Measurements from ENCODE around the gene MAGI1. TPM values are rescaled to one million over a fixed set of nuclear protein-coding genes. Genes with fewer than 3 reads are reported as not detected.

The MAGI1 gene
- total RNA-seq, 1 donor from 2014 or later, result 47.1 TPM

GRCh38 chr3:65850261-65850660 is 188.5 kb downstream of the MAGI1 start:
- Histone ChIP-seq H3K9me3 (no peaks in the 10 kb centered on the region), H3K4me1 (peaks cover 7% of the 10 kb centered on the region), H3K36me3 (no peaks in the 10 kb centered on the region), H3K4me3 (no peak overlapping the region), H3K27me3 (no peaks in the 10 kb centered on the region), H3K27ac (no peak overlapping the region)
- intact Hi-C loops (cut with DNase I), result no loop called here
- no peak for TF ChIP-seq POLR2AphosphoS5 (IDR thresholded peaks at IDR 0.05; ENCODE audit: insufficient read depth in 1 of 2, low read depth in 1 of 2)
- TF ChIP-seq CTCF (IDR thresholded peaks at IDR 0.05), result no peak
- no peak for TF ChIP-seq POLR2A (IDR thresholded peaks at IDR 0.05)
- no peak for DNase-seq (ENCODE audit: extremely low spot score in 2 of 2)

- no peaks in the 10 kb centered on the region for H3K27me3 ChIP-seq
- H3K27ac ChIP-seq, result no peak overlapping the region
- H3K9me3 ChIP-seq, result no peaks in the 10 kb centered on the region
- no peak overlapping the region for H3K4me3 ChIP-seq
- TF ChIP-seq POLR2AphosphoS5 (IDR thresholded peaks at IDR 0.05; ENCODE audit: insufficient read depth in 1 of 2, low read depth in 1 of 2) (no peak), POLR2A (IDR thresholded peaks at IDR 0.05) (no peak), CTCF (IDR thresholded peaks at IDR 0.05) (no peak)
- H3K4me1 ChIP-seq, result no peaks in the 10 kb centered on the region
- H3K36me3 ChIP-seq, result no peaks in the 10 kb centered on the region
- intact Hi-C loops (cut with DNase I), result no loop called here
- DNase-seq (ENCODE audit: extremely low spot score in 2 of 2), result no peak
These were observed 190.7 kb downstream of the MAGI1 start for GRCh38 chr3:65848024-65848423.

GRCh38 chr3:65846936-65847335 is 191.8 kb downstream of the MAGI1 start:
- H3K36me3 ChIP-seq, result no peaks in the 10 kb centered on the region
- no peak for TF ChIP-seq POLR2A (IDR thresholded peaks at IDR 0.05)
- TF ChIP-seq CTCF (IDR thresholded peaks at IDR 0.05), result no peak
- no peak for TF ChIP-seq POLR2AphosphoS5 (IDR thresholded peaks at IDR 0.05; ENCODE audit: insufficient read depth in 1 of 2, low read depth in 1 of 2)
- no peaks in the 10 kb centered on the region for H3K27me3 ChIP-seq
- no peak overlapping the region for H3K4me3 ChIP-seq
- H3K27ac ChIP-seq, result no peak overlapping the region
- no peaks in the 10 kb centered on the region for H3K4me1 ChIP-seq
- intact Hi-C loops (cut with DNase I), result no loop called here
- DNase-seq (ENCODE audit: extremely low spot score in 2 of 2), result no peak
- H3K9me3 ChIP-seq, result no peaks in the 10 kb centered on the region

GRCh38 chr3:65844370-65844769 is 194.3 kb downstream of the MAGI1 start:
- no peak for TF ChIP-seq POLR2AphosphoS5 (IDR thresholded peaks at IDR 0.05; ENCODE audit: insufficient read depth in 1 of 2, low read depth in 1 of 2)
- TF ChIP-seq POLR2A (IDR thresholded peaks at IDR 0.05), result no peak
- TF ChIP-seq CTCF (IDR thresholded peaks at IDR 0.05), result no peak
- no peaks in the 10 kb centered on the region for H3K4me1 ChIP-seq
- intact Hi-C loops (cut with DNase I), result no loop called here
- no peak overlapping the region for H3K4me3 ChIP-seq
- DNase-seq (ENCODE audit: extremely low spot score in 2 of 2), result no peak
- no peak overlapping the region for H3K27ac ChIP-seq
- no peaks in the 10 kb centered on the region for H3K36me3 ChIP-seq
- H3K27me3 ChIP-seq, result no peaks in the 10 kb centered on the region
- H3K9me3 ChIP-seq, result no peaks in the 10 kb centered on the region

GRCh38 chr3:65843732-65844131 is 195.0 kb downstream of the MAGI1 start:
- no peaks in the 10 kb centered on the region for H3K9me3 ChIP-seq
- H3K27me3 ChIP-seq, result no peaks in the 10 kb centered on the region
- intact Hi-C loops (cut with DNase I), result no loop called here
- TF ChIP-seq POLR2AphosphoS5 (IDR thresholded peaks at IDR 0.05; ENCODE audit: insufficient read depth in 1 of 2, low read depth in 1 of 2), result no peak
- no peaks in the 10 kb centered on the region for H3K36me3 ChIP-seq
- H3K4me1 ChIP-seq, result no peaks in the 10 kb centered on the region
- no peak for DNase-seq (ENCODE audit: extremely low spot score in 2 of 2)
- H3K4me3 ChIP-seq, result no peak overlapping the region
- H3K27ac ChIP-seq, result no peak overlapping the region

- intact Hi-C loops (cut with DNase I), result no loop called here
- H3K4me3 ChIP-seq, result no peak overlapping the region
- H3K27ac ChIP-seq, result no peak overlapping the region
- H3K36me3 ChIP-seq, result no peaks in the 10 kb centered on the region
- peaks cover 6% of the 10 kb centered on the region for H3K4me1 ChIP-seq
- H3K9me3 ChIP-seq, result no peaks in the 10 kb centered on the region
- no peak for DNase-seq (ENCODE audit: extremely low spot score in 2 of 2)
- no peaks in the 10 kb centered on the region for H3K27me3 ChIP-seq
- no peak for TF ChIP-seq POLR2AphosphoS5 (IDR thresholded peaks at IDR 0.05; ENCODE audit: insufficient read depth in 1 of 2, low read depth in 1 of 2)
These were observed 201.1 kb downstream of the MAGI1 start for GRCh38 chr3:65837604-65838003.

Data from vagina (tissue), 2 donors.